HepG2 (cell line): ENCODE data around the gene HYCC2.

Experiments used
- EZH2 ChIP-seq: conservative IDR thresholded peaks from 2 replicates; pipeline ENCODE4 v1.6.1; 2012; ENCODE audit warnings: mild to moderate bottlenecking, low read depth, low read length, moderate library complexity
- HDAC2 ChIP-seq: sonication (generic); formaldehyde crosslinking; IDR thresholded peaks from 2 replicates; pipeline ENCODE4 v1.4.0; 2020; ENCODE audit warnings: missing genetic modification reagents
- POLR2A ChIP-seq, 2 experiments: IDR thresholded peaks; 2 replicates each; pipeline ENCODE4 v1.6.1; 2011; ENCODE audit warnings: low read depth in 2 of 2, low read length in 2 of 2, mild to moderate bottlenecking in 1 of 2, moderate library complexity in 1 of 2; ENCODE audit not compliant: insufficient read depth in 1 of 2
- RAD51 ChIP-seq: fragments of 450-650 bp; IDR thresholded peaks from 2 replicates; pipeline ENCODE4 v1.6.1; 2016; ENCODE audit warnings: borderline replicate concordance
- SP1 ChIP-seq, 2 experiments: fragments of 450-650 bp in 1 of 2; sonication (generic) in 1 of 2; formaldehyde crosslinking in 1 of 2; IDR thresholded peaks; 2 replicates each; pipeline versions ENCODE4 v1.4.0 to v1.6.1; 2016 to 2020; ENCODE audit warnings: missing genetic modification reagents in 1 of 2
- TMF1 ChIP-seq: sonication (generic); formaldehyde crosslinking; IDR thresholded peaks from 2 replicates; pipeline ENCODE4 v1.8.1; 2022; ENCODE audit warnings: low read depth, missing genetic modification reagents
- ZNF207 ChIP-seq: fragments of 450-650 bp; IDR thresholded peaks from 2 replicates; pipeline ENCODE4 v1.6.1; 2016; ENCODE audit warnings: antibody characterized with exemption, borderline replicate concordance
- ZNF274 ChIP-seq: sonication (generic); formaldehyde crosslinking; IDR thresholded peaks from 2 replicates; pipeline ENCODE4 v1.5.1; 2020; ENCODE audit warnings: mild to moderate bottlenecking, missing genetic modification reagents
- ZNF556 ChIP-seq: sonication (generic); formaldehyde crosslinking; IDR thresholded peaks from 2 replicates; pipeline ENCODE4 v1.4.0; 2020; ENCODE audit warnings: mild to moderate bottlenecking, missing genetic modification reagents, borderline replicate concordance
- ZNF564 ChIP-seq: sonication (generic); formaldehyde crosslinking; IDR thresholded peaks from 2 replicates; pipeline ENCODE4 v1.8.1; 2023; ENCODE audit warnings: mild to moderate bottlenecking, missing genetic modification reagents
- TF ChIP-seq, protein P1 (sequence below): sonication (generic); formaldehyde crosslinking; IDR thresholded peaks from 2 replicates; pipeline ENCODE4 v1.5.0; 2020; ENCODE audit warnings: mild to moderate bottlenecking, missing genetic modification reagents, moderate library complexity
- TF ChIP-seq, protein P2 (sequence below): sonication (generic); formaldehyde crosslinking; IDR thresholded peaks from 2 replicates; pipeline ENCODE4 v1.8.1; 2022; ENCODE audit warnings: mild to moderate bottlenecking, missing genetic modification reagents

DNA sequence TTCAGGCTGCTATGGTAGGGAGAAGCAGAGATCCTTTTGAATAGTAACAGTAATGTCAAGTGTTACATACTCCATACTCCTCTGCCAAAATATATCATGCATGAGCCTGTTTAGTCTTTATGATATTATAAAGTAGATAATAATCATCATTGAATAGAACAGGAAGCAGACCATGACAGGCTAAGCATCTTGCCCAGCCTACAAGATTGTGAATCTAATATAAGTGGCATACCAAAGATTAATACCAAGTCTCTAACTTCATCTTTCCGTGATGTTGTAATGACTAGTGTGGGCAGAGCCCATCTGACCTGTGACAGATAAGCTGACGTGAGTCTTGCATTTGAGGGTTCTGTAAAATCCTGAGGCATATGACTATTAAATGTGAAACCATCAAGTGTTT is 13.4 kb upstream of the HYCC2 start:
- TF ChIP-seq POLR2A (IDR thresholded peaks at IDR 0.05; ENCODE audit: insufficient read depth in 1 of 2, low read depth in 2 of 2, low read length in 2 of 2) (no peak), ZNF564 (CRISPR knock-in tag) (no peak), HDAC2 (CRISPR knock-in tag) (no peak), SP1 (IDR thresholded peaks at IDR 0.05) (no peak), SP1 (CRISPR knock-in tag; IDR thresholded peaks at IDR 0.05) (no peak), ZNF556 (no peak), ZNF207 (no peak), ZNF274 (CRISPR knock-in tag) (no peak), EZH2 (no peak), TMF1 (CRISPR knock-in tag) (no peak), RAD51 (no peak)
- TF ChIP-seq, protein P1, sequence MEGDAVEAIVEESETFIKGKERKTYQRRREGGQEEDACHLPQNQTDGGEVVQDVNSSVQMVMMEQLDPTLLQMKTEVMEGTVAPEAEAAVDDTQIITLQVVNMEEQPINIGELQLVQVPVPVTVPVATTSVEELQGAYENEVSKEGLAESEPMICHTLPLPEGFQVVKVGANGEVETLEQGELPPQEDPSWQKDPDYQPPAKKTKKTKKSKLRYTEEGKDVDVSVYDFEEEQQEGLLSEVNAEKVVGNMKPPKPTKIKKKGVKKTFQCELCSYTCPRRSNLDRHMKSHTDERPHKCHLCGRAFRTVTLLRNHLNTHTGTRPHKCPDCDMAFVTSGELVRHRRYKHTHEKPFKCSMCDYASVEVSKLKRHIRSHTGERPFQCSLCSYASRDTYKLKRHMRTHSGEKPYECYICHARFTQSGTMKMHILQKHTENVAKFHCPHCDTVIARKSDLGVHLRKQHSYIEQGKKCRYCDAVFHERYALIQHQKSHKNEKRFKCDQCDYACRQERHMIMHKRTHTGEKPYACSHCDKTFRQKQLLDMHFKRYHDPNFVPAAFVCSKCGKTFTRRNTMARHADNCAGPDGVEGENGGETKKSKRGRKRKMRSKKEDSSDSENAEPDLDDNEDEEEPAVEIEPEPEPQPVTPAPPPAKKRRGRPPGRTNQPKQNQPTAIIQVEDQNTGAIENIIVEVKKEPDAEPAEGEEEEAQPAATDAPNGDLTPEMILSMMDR: no peak
- TF ChIP-seq, protein P2, sequence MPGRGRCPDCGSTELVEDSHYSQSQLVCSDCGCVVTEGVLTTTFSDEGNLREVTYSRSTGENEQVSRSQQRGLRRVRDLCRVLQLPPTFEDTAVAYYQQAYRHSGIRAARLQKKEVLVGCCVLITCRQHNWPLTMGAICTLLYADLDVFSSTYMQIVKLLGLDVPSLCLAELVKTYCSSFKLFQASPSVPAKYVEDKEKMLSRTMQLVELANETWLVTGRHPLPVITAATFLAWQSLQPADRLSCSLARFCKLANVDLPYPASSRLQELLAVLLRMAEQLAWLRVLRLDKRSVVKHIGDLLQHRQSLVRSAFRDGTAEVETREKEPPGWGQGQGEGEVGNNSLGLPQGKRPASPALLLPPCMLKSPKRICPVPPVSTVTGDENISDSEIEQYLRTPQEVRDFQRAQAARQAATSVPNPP: no peak
